KMS-11 (cell line): ENCODE data around the gene PYDC2.

Experiments used
- H2AFZ ChIP-seq: fragments of 200-600 bp; sonication (generic); 2 replicates; pipeline ENCODE4 v1.6.1; 2016; ENCODE audit warnings: antibody characterized with exemption, mixed run types, low read depth
- H3K27ac ChIP-seq: fragments of 200-600 bp; sonication (generic); 2 replicates; pipeline ENCODE4 v1.6.1; 2016; ENCODE audit warnings: mild to moderate bottlenecking, mixed run types
- H3K27me3 ChIP-seq: fragments of 200-600 bp; sonication (generic); 2 replicates; pipeline ENCODE4 v1.6.1; 2017; ENCODE audit warnings: mild to moderate bottlenecking, low read depth, mixed run types, moderate library complexity; ENCODE audit not compliant: insufficient read depth
- H3K36me3 ChIP-seq: fragments of 200-600 bp; sonication (generic); 2 replicates; pipeline ENCODE4 v1.6.1; 2017; ENCODE audit warnings: mild to moderate bottlenecking, mixed run types; ENCODE audit not compliant: insufficient read depth
- H3K4me1 ChIP-seq: fragments of 200-600 bp; sonication (generic); 2 replicates; pipeline ENCODE4 v1.6.1; 2016; ENCODE audit warnings: mild to moderate bottlenecking, low read depth, mixed run types; ENCODE audit not compliant: poor library complexity, severe bottlenecking
- H3K4me2 ChIP-seq: fragments of 200-600 bp; sonication (generic); 2 replicates; pipeline ENCODE4 v1.7.0; 2016; ENCODE audit warnings: mild to moderate bottlenecking, mixed run types
- H3K4me3 ChIP-seq: fragments of 200-600 bp; sonication (generic); IDR thresholded peaks from 2 replicates; pipeline ENCODE4 v1.6.1; 2017; ENCODE audit warnings: low read depth, low read length, mixed read lengths; ENCODE audit not compliant: insufficient read depth
- H3K79me2 ChIP-seq: fragments of 200-600 bp; sonication (generic); 2 replicates; pipeline ENCODE4 v1.6.1; 2016; ENCODE audit warnings: low read depth, mixed run types; ENCODE audit not compliant: insufficient read depth
- H3K9ac ChIP-seq: fragments of 200-600 bp; sonication (generic); 2 replicates; pipeline ENCODE4 v1.6.1; 2016; ENCODE audit warnings: mild to moderate bottlenecking, mixed run types
- H4K20me1 ChIP-seq: fragments of 200-600 bp; sonication (generic); 2 replicates; pipeline ENCODE4 v1.6.1; 2016; ENCODE audit warnings: mild to moderate bottlenecking, mixed run types; ENCODE audit not compliant: insufficient read depth
- TF ChIP-seq, protein P1 (sequence below): fragments of 200-600 bp; sonication (generic); conservative IDR thresholded peaks from 2 replicates; pipeline ENCODE4 v1.6.1; 2017; ENCODE audit warnings: low read depth, mild to moderate bottlenecking, antibody characterized with exemption, low read length, moderate library complexity, mixed read lengths

Gene PYDC2

DNA sequence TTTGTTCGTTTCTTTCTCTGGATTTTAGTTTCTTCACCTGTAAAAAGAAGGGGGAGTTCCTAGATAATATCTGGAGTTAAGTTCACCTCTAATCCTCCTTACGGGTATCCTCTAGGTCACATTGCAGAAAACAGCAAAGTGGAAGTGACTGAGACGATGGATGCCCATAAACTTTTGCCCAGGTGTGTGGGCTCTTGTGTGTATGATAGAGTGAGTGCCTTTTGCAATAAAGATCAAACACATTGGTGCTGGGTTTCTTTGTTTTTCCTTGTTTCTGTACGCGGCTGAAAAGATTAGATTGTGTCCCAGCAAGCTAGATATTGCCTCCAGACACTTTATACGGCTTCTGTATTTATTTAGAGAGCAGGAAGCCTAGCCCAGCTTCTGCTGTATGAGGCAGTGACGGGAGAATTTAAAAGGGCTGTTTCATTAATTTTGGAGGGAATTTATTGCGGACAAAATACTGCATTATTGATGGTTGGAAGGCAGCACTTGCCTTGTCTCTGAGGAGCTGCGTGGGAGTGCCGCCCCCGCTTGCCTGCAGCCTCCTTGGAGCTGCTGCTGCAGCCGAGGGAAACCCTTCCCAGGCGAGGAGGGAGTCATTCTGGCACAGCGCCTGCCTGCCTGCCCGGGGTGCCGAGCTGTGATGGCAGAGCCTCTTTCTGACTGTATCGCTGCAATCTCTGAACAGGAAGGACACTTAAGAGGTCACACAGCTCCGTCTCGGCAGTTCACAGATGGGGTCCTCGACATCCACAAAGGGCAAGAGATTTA, 38.5 kb downstream of the PYDC2 start:
- Histone ChIP-seq H2AFZ (no peak overlapping the region), H3K79me2 (no peaks in the 10 kb centered on the region), H3K27me3 (no peaks in the 10 kb centered on the region), H4K20me1 (no peaks in the 10 kb centered on the region), H3K36me3 (no peaks in the 10 kb centered on the region), H3K27ac (no peak overlapping the region), H3K4me2 (no peak overlapping the region), H3K4me3 (no peak overlapping the region), H3K4me1 (no peaks in the 10 kb centered on the region), H3K9ac (no peak overlapping the region)
- TF ChIP-seq, protein P1, sequence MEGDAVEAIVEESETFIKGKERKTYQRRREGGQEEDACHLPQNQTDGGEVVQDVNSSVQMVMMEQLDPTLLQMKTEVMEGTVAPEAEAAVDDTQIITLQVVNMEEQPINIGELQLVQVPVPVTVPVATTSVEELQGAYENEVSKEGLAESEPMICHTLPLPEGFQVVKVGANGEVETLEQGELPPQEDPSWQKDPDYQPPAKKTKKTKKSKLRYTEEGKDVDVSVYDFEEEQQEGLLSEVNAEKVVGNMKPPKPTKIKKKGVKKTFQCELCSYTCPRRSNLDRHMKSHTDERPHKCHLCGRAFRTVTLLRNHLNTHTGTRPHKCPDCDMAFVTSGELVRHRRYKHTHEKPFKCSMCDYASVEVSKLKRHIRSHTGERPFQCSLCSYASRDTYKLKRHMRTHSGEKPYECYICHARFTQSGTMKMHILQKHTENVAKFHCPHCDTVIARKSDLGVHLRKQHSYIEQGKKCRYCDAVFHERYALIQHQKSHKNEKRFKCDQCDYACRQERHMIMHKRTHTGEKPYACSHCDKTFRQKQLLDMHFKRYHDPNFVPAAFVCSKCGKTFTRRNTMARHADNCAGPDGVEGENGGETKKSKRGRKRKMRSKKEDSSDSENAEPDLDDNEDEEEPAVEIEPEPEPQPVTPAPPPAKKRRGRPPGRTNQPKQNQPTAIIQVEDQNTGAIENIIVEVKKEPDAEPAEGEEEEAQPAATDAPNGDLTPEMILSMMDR, result no peak

DNA sequence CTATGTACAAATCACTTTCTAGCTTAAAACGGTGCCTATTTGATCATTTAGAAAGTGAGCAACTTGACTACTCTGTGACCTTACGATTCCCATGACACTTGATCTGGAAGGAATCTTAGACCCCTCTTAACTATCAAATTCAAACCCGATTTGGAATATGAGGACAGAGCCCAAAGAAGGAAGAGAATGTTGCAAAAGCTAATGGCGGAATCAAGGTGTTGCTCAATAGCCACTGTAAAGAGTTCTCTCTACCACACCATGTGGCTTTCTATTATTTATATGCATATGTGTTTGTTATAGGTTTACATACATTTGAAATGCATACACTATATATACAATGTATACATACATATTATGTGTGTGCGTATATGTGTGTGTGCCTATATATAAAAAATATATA, 39.9 kb downstream of the PYDC2 start:
- TF ChIP-seq, protein P1, result no peak
- no peak overlapping the region for H3K4me2 ChIP-seq
- no peaks in the 10 kb centered on the region for H3K27me3 ChIP-seq
- no peaks in the 10 kb centered on the region for H3K36me3 ChIP-seq
- no peak overlapping the region for H2AFZ ChIP-seq
- H3K4me3 ChIP-seq, result no peak overlapping the region
- no peaks in the 10 kb centered on the region for H4K20me1 ChIP-seq
- H3K79me2 ChIP-seq, result no peaks in the 10 kb centered on the region
- H3K9ac ChIP-seq, result no peak overlapping the region
- no peaks in the 10 kb centered on the region for H3K4me1 ChIP-seq
- H3K27ac ChIP-seq, result no peak overlapping the region

- Histone ChIP-seq H3K79me2 (no peaks in the 10 kb centered on the region), H3K36me3 (no peaks in the 10 kb centered on the region), H3K27me3 (no peaks in the 10 kb centered on the region), H3K27ac (no peak overlapping the region), H3K9ac (no peak overlapping the region), H3K4me2 (no peak overlapping the region), H3K4me1 (no peaks in the 10 kb centered on the region), H2AFZ (no peak overlapping the region), H4K20me1 (no peaks in the 10 kb centered on the region), H3K4me3 (no peak overlapping the region)
- TF ChIP-seq, protein P1, result 0 out of 2 replicates have a peak, but pooled peaks have one; percentile 17
These were observed 41.6 kb downstream of the PYDC2 start for GRCh38 chr3:191502583-191502982.

DNA sequence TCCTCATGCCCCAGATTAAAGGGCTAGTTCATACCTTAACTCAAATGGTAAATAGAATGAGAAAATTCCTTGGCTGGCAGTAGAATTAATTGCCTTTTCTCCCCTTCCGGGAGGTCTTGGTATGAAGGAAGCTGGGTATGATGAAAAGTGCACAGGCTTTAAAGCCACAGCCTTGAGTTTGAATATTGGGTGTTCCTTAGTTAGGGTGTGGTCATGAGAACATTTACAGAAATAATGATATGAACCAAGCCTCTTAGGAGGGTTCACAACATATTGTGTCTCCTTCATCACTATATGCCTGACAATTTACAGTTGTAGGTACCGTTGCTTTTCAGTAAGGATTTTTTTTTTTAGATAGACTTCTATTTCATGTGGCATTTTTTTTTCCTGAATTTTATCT, 48.1 kb downstream of the PYDC2 start:
- H3K27me3 ChIP-seq, result no peaks in the 10 kb centered on the region
- no peak overlapping the region for H3K27ac ChIP-seq
- H2AFZ ChIP-seq, result no peak overlapping the region
- TF ChIP-seq, protein P1, result no peak
- H4K20me1 ChIP-seq, result no peaks in the 10 kb centered on the region
- H3K79me2 ChIP-seq, result no peaks in the 10 kb centered on the region
- no peak overlapping the region for H3K4me2 ChIP-seq
- H3K9ac ChIP-seq, result no peak overlapping the region
- peaks cover 14% of the 10 kb centered on the region for H3K4me1 ChIP-seq
- H3K4me3 ChIP-seq, result no peak overlapping the region
- no peaks in the 10 kb centered on the region for H3K36me3 ChIP-seq
